Neural progenitor cell (in vitro differentiated cells): ENCODE results near the gene PMEL.

Experiments used
- EZH2 ChIP-seq: fragments of 200-600 bp; sonication (generic); IDR thresholded peaks from 2 replicates; pipeline ENCODE4 v1.6.1; 2017; ENCODE audit warnings: antibody characterized with exemption, mild to moderate bottlenecking, moderate library complexity
- EZH2phosphoT487 ChIP-seq: fragments of 200-600 bp; sonication (generic); IDR thresholded peaks from 2 replicates; pipeline ENCODE4 v1.6.1; 2017; ENCODE audit warnings: antibody characterized with exemption
- TF ChIP-seq, protein P1 (sequence below): fragments of 200-600 bp; sonication (generic); IDR thresholded peaks from 2 replicates; pipeline ENCODE4 v1.5.1; 2017; ENCODE audit warnings: antibody characterized with exemption, mild to moderate bottlenecking

DNA sequence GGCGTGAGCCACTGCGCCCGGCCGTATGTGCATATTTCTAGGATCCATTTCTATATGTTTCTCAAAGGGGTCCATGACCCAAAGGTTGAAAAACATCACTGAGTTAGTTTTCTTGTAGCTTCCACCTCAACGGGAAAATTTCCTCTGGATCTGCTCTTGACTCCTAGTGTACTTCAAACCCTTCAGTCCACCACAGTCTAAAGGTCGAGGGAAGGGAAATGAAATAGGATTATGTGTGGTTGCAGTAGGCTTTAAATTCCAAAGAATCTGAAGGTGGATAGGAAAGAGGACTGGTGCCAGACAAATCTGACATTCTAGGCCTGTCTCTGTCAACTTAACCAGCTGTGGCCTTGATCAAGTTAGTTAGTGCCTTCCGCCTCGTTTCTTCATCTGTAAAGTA, 29.5 kb upstream of the PMEL start:
- TF ChIP-seq, protein P1, sequence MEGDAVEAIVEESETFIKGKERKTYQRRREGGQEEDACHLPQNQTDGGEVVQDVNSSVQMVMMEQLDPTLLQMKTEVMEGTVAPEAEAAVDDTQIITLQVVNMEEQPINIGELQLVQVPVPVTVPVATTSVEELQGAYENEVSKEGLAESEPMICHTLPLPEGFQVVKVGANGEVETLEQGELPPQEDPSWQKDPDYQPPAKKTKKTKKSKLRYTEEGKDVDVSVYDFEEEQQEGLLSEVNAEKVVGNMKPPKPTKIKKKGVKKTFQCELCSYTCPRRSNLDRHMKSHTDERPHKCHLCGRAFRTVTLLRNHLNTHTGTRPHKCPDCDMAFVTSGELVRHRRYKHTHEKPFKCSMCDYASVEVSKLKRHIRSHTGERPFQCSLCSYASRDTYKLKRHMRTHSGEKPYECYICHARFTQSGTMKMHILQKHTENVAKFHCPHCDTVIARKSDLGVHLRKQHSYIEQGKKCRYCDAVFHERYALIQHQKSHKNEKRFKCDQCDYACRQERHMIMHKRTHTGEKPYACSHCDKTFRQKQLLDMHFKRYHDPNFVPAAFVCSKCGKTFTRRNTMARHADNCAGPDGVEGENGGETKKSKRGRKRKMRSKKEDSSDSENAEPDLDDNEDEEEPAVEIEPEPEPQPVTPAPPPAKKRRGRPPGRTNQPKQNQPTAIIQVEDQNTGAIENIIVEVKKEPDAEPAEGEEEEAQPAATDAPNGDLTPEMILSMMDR: no peak
- TF ChIP-seq EZH2phosphoT487: no peak
- TF ChIP-seq EZH2: no peak
